IMR-90 (cell line): Measurements from ENCODE around the gene EXOC6B. TPM values are rescaled to one million over a fixed set of nuclear protein-coding genes. Genes with fewer than 3 reads are reported as not detected.

Experiments used
- ATAC-seq: fragments of 200-7000 bp; cut with Tn5 transposase; 2 replicates; pipeline ENCODE4 v1.9.1; 2020; ENCODE audit warnings: low read depth, mild to moderate bottlenecking, moderate library complexity
- BruUV-seq: library from RNA; stranded (reverse); fragments of 400-500 nt; replicated peaks from 2 replicates; lab custom pipeline; 2021; lab: Mats Ljungman, UMichigan
- CTCF ChIA-PET: fragments of 300-600 bp; formaldehyde crosslinking; extraction: SDS; loops from one replicate; lab custom pipeline; 2021; ENCODE audit warnings: antibody characterized with exemption; lab: Yijun Ruan, JAX
- POLR2A ChIA-PET: fragments of 300-600 bp; sonication (Branson Sonifier 250); formaldehyde crosslinking; loops from one replicate; lab custom pipeline; 2022; ENCODE audit warnings: antibody characterized with exemption; ENCODE audit not compliant: unreplicated experiment; lab: Charles Lee
- DNase-seq: peaks from one replicate; pipeline ENCODE4 v3.0.0; 2013
- H2AFZ ChIP-seq: replicated peaks from 2 replicates; pipeline ENCODE3; 2013; ENCODE audit warnings: low read length, mild to moderate bottlenecking; ENCODE audit not compliant: poor library complexity
- H2AK5ac ChIP-seq: 2 replicates; pipeline ENCODE4 v1.6.1; 2013; ENCODE audit warnings: low read depth, low read length, inconsistent platforms
- H2AK9ac ChIP-seq: replicated peaks from 2 replicates; pipeline ENCODE3; 2013; ENCODE audit warnings: mild to moderate bottlenecking, low read depth, low read length, moderate library complexity; ENCODE audit not compliant: poor library complexity
- H2BK120ac ChIP-seq: 2 replicates; pipeline ENCODE4 v1.6.1; 2013; ENCODE audit warnings: low read depth, low read length, inconsistent platforms
- H2BK15ac ChIP-seq: 3 replicates; pipeline ENCODE4 v1.6.1; 2013; ENCODE audit warnings: low read depth, low read length, inconsistent platforms
- H2BK20ac ChIP-seq: 2 replicates; pipeline ENCODE4 v1.6.1; 2013; ENCODE audit warnings: low read depth, mild to moderate bottlenecking, inconsistent platforms, low read length, moderate library complexity
- H2BK5ac ChIP-seq: 2 replicates; pipeline ENCODE4 v1.6.1; 2013; ENCODE audit warnings: mild to moderate bottlenecking, low read depth, low read length, inconsistent platforms; ENCODE audit not compliant: poor library complexity, severe bottlenecking
- H3K14ac ChIP-seq: replicated peaks from 2 replicates; pipeline ENCODE4 v1.6.1; 2013; ENCODE audit warnings: low read depth, low read length, inconsistent platforms
- H3K18ac ChIP-seq: 2 replicates; pipeline ENCODE4 v1.6.1; 2013; ENCODE audit warnings: low read depth, low read length, control low read depth
- H3K23ac ChIP-seq: 2 replicates; pipeline ENCODE4 v1.6.1; 2013; ENCODE audit warnings: low read depth, low read length, inconsistent platforms
- H3K27ac ChIP-seq: 2 replicates; pipeline ENCODE4 v1.5.1; 2013; ENCODE audit warnings: mild to moderate bottlenecking, control low read depth, low read length; ENCODE audit not compliant: insufficient read depth
- H3K27me3 ChIP-seq: 2 replicates; pipeline ENCODE4 v1.6.1; 2013; ENCODE audit warnings: low read length; ENCODE audit not compliant: control insufficient read depth, insufficient read depth
- H3K36me3 ChIP-seq: 2 replicates; pipeline ENCODE4 v1.6.1; 2013; ENCODE audit warnings: low read length, mixed read lengths; ENCODE audit not compliant: control insufficient read depth, insufficient read depth
- H3K4ac ChIP-seq: 2 replicates; pipeline ENCODE4 v1.6.1; 2013; ENCODE audit warnings: low read depth, low read length, inconsistent platforms
- H3K4me1 ChIP-seq: 2 replicates; pipeline ENCODE4 v1.6.1; 2013; ENCODE audit warnings: low read length, mixed read lengths; ENCODE audit not compliant: control insufficient read depth, insufficient read depth
- H3K4me2 ChIP-seq: 2 replicates; pipeline ENCODE4 v1.6.1; 2013; ENCODE audit warnings: low read depth, mild to moderate bottlenecking, control low read depth, low read length, moderate library complexity
- H3K4me3 ChIP-seq: 2 replicates; pipeline ENCODE4 v1.5.1; 2013; ENCODE audit warnings: low read depth, mild to moderate bottlenecking, control low read depth, low read length, moderate library complexity; ENCODE audit not compliant: insufficient read depth
- H3K56ac ChIP-seq: 2 replicates; pipeline ENCODE4 v1.6.1; 2013; ENCODE audit warnings: low read length, inconsistent platforms; ENCODE audit not compliant: insufficient read depth; ENCODE audit errors: extremely low read depth
- H3K79me1 ChIP-seq, 2 experiments: 2 replicates each; pipeline ENCODE4 v1.6.1; 2013; ENCODE audit warnings: low read length in 2 of 2, inconsistent platforms in 1 of 2, low read depth in 1 of 2
- H3K9ac ChIP-seq: 2 replicates; pipeline ENCODE4 v1.6.1; 2013; ENCODE audit warnings: low read depth, low read length, control low read depth
- H3K9me1 ChIP-seq: 2 replicates; pipeline ENCODE4 v1.6.1; 2013; ENCODE audit warnings: low read length, inconsistent platforms; ENCODE audit not compliant: insufficient read depth
- H3K9me3 ChIP-seq: 2 replicates; pipeline ENCODE4 v1.6.1; 2013; ENCODE audit warnings: low read length; ENCODE audit not compliant: control insufficient read depth, insufficient read depth
- H4K20me1 ChIP-seq: 2 replicates; pipeline ENCODE4 v1.6.1; 2013; ENCODE audit warnings: low read length, inconsistent platforms; ENCODE audit not compliant: insufficient read depth
- H4K5ac ChIP-seq: 2 replicates; pipeline ENCODE4 v1.6.1; 2013; ENCODE audit warnings: mild to moderate bottlenecking, low read depth, low read length, control low read depth
- H4K8ac ChIP-seq, 2 experiments: 2 replicates each; pipeline ENCODE4 v1.6.1; 2013; ENCODE audit warnings: low read depth in 2 of 2, low read length in 2 of 2, control low read depth in 1 of 2, inconsistent platforms in 1 of 2
- H4K91ac ChIP-seq: 2 replicates; pipeline ENCODE4 v1.6.1; 2013; ENCODE audit warnings: low read depth, low read length, inconsistent platforms; ENCODE audit not compliant: insufficient read depth
- BHLHE40 ChIP-seq: fragments of 150-350 bp; IDR thresholded peaks from 2 replicates; pipeline ENCODE4 v1.6.1; 2016; ENCODE audit warnings: mild to moderate bottlenecking, low read depth, low read length
- CEBPB ChIP-seq: IDR thresholded peaks from 2 replicates; pipeline ENCODE4 v1.6.1; 2012; ENCODE audit warnings: low read depth, low read length, improper control_type of control experiment
- CHD1 ChIP-seq: IDR thresholded peaks from 2 replicates; pipeline ENCODE4 v1.6.1; 2012; ENCODE audit warnings: low read depth, low read length, improper control_type of control experiment
- FOS ChIP-seq: fragments of 150-350 bp; IDR thresholded peaks from 2 replicates; pipeline ENCODE4 v1.6.1; 2016; ENCODE audit warnings: low read depth, low read length
- MAFK ChIP-seq: IDR thresholded peaks from 2 replicates; pipeline ENCODE4 v1.6.1; 2012; ENCODE audit warnings: low read depth, low read length, improper control_type of control experiment
- MAZ ChIP-seq: IDR thresholded peaks from 2 replicates; pipeline ENCODE4 v1.6.1; 2012; ENCODE audit warnings: low read depth, mild to moderate bottlenecking, low read length, improper control_type of control experiment, moderate library complexity, borderline replicate concordance
- MXI1 ChIP-seq: IDR thresholded peaks from 2 replicates; pipeline ENCODE4 v1.6.1; 2012; ENCODE audit warnings: low read depth, mild to moderate bottlenecking, low read length, moderate library complexity, borderline replicate concordance
- NFE2L2 ChIP-seq: fragments of 150-350 bp; IDR thresholded peaks from 2 replicates; pipeline ENCODE4 v1.6.1; 2016; ENCODE audit warnings: low read depth, mild to moderate bottlenecking, low read length
- POLR2A ChIP-seq: IDR thresholded peaks from 2 replicates; pipeline ENCODE4 v1.6.1; 2012; ENCODE audit warnings: mild to moderate bottlenecking, low read depth, low read length
- RAD21 ChIP-seq: IDR thresholded peaks from 2 replicates; pipeline ENCODE4 v1.6.1; 2012; ENCODE audit warnings: low read length, improper control_type of control experiment
- RCOR1 ChIP-seq: IDR thresholded peaks from 2 replicates; pipeline ENCODE4 v1.6.1; 2012; ENCODE audit warnings: mild to moderate bottlenecking, low read length, improper control_type of control experiment; ENCODE audit not compliant: insufficient replicate concordance
- RFX5 ChIP-seq: IDR thresholded peaks from 2 replicates; pipeline ENCODE4 v1.8.0; 2012; ENCODE audit warnings: low read depth, mild to moderate bottlenecking, low read length, moderate library complexity
- SMC3 ChIP-seq: fragments of 150-350 bp; IDR thresholded peaks from 2 replicates; pipeline ENCODE4 v1.6.1; 2016; ENCODE audit warnings: low read depth, mild to moderate bottlenecking, antibody characterized with exemption, low read length, moderate library complexity
- WGBS, 2 experiments: methylation state at CpG; one replicate each; pipeline versions ENCODE4 v1.1.5 to v1.1.7; 2013; ENCODE audit warnings: missing lambda C conversion rate in 2 of 2; ENCODE audit not compliant: insufficient read length in 1 of 2; ENCODE audit errors: extremely low coverage in 2 of 2; 5-methylcytosine and 5-hydroxymethylcytosine counted together
- dilution Hi-C: fragments of 300-500 bp; cut with HindIII; formaldehyde crosslinking; loops from one replicate; pipeline ENCODE4 v1.14.3; 2018; ENCODE audit warnings: low sequenced_read_pairs; ENCODE audit not compliant: unreplicated experiment
- in situ Hi-C: fragments of 300-500 bp; cut with MboI; formaldehyde crosslinking; loops from 3 replicates; pipeline ENCODE4 v1.14.3; 2019; ENCODE audit warnings: low sequenced_read_pairs, inconsistent platforms, mixed read lengths
- intact Hi-C: fragments of 100-400 bp; cut with micrococcal nuclease; formaldehyde crosslinking; loops from 2 replicates; pipeline ENCODE4 v1.10.0; 2022
- polyA plus RNA-seq, 3 experiments: library from polyadenylated mRNA; depleted of rRNA; stranded (reverse); fragments of >200 nt; gene quantifications; 2 replicates each; pipeline ENCODE4 v1.2.3, GENCODE V29; 2012; ENCODE audit warnings: low replicate concordance in 1 of 3
- total RNA-seq: library from RNA; depleted of rRNA; stranded (reverse); fragments of >200 nt; gene quantifications from 2 replicates; pipeline ENCODE4 v1.2.3, GENCODE V29; 2012
- TF ChIP-seq, protein P1 (sequence below): fragments of 150-350 bp; IDR thresholded peaks from 2 replicates; pipeline ENCODE4 v1.6.1; 2017; ENCODE audit warnings: mild to moderate bottlenecking, antibody characterized with exemption, low read length, low read depth
- TF ChIP-seq, protein P2 (sequence below): fragments of 150-350 bp; IDR thresholded peaks from 2 replicates; pipeline ENCODE4 v1.6.1; 2016; ENCODE audit warnings: low read depth, mild to moderate bottlenecking, low read length, moderate library complexity, borderline replicate concordance
- TF ChIP-seq, protein P3 (sequence below): conservative IDR thresholded peaks from 2 replicates; pipeline ENCODE4 v1.5.1; 2012; ENCODE audit warnings: mild to moderate bottlenecking, low read depth, low read length, improper control_type of control experiment

The EXOC6B gene
- total and polyA plus RNA-seq, 2 of the 4 experiments (the other 2 are of a cell fraction) = 10.2 to 29.4 TPM

DNA sequence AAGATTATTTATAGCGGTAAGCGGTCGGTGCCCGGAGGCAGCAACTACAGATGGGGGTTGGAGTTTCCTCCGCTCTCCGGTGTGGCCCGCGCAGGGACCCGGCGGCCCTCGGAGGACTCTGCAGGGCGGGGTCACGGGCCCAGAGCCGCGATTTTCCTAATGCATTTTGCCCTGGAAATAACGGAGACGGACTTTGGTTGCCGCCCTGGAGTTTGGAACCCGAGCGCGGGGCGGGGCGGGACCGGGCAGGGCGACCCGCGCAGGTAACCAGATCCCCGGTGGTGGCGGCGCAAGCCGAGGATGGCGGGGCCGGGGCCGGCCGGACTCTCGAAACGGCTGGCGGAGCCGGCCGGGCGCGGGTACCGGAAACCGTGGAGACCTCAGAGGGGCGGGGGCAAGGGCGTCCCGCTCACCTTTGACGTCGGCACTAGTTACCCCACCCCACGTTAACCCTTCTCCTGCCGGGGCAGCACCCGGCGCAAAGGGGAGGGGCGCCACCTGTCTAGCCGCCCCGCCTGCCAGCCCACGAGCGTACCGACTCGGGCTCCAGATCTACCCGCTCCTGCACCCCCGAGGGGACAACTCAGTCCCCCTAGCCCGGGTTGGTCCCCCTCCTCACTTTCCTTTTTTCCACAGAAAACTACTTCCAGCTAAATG, 681.1 kb downstream of the EXOC6B start:
- intact Hi-C loops (no loop called here), in situ Hi-C loops (no loop called here), dilution Hi-C loops (no loop called here)
- Histone ChIP-seq H3K9me1 (no peaks in the 10 kb centered on the region), H3K23ac (no peak overlapping the region), H3K14ac (no peak overlapping the region), H3K9me3 (peaks cover 9% of the 10 kb centered on the region), H3K4ac (no peak overlapping the region), H3K27ac (no peak overlapping the region), H3K4me3 (no peak overlapping the region), H4K20me1 (no peaks in the 10 kb centered on the region; the same call in 1 of the 2 replicates), H2AFZ (peak overlapping the region; percentile 52), H2AK5ac (no peak overlapping the region), H2BK15ac (no peak overlapping the region), H4K8ac (no peak overlapping the region), H3K9ac (no peak overlapping the region), H2BK20ac (no peak overlapping the region), H3K79me1 (no peaks in the 10 kb centered on the region), H3K56ac (no peak overlapping the region), H2AK9ac (no peak overlapping the region), H2BK5ac (no peak overlapping the region), H3K27me3 (peaks cover 81% of the 10 kb centered on the region), H3K4me2 (peak overlapping the region; percentile 40; the same call in 1 of the 2 replicates), H3K18ac (no peak overlapping the region), H4K91ac (no peak overlapping the region), H2BK120ac (no peak overlapping the region), H3K4me1 (peaks cover 13% of the 10 kb centered on the region; the same call in 1 of the 2 replicates), H4K5ac (no peak overlapping the region), H3K36me3 (no peaks in the 10 kb centered on the region)
- no peak for DNase-seq
- WGBS, 2 experiments = 5% methylated on average over 32 of the region's 63 CpGs; no CpG with 5 or more reads in 1 of the 2 experiments
- POLR2A ChIA-PET = no interaction called here
- no TSS peak for BruUV-seq
- TF ChIP-seq MAFK = no peak
- TF ChIP-seq NFE2L2 = no peak
- no peak for TF ChIP-seq CEBPB
- no peak for TF ChIP-seq RCOR1
- TF ChIP-seq, protein P1, sequence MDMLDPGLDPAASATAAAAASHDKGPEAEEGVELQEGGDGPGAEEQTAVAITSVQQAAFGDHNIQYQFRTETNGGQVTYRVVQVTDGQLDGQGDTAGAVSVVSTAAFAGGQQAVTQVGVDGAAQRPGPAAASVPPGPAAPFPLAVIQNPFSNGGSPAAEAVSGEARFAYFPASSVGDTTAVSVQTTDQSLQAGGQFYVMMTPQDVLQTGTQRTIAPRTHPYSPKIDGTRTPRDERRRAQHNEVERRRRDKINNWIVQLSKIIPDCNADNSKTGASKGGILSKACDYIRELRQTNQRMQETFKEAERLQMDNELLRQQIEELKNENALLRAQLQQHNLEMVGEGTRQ = no peak
- TF ChIP-seq POLR2A = no peak
- TF ChIP-seq, protein P2, sequence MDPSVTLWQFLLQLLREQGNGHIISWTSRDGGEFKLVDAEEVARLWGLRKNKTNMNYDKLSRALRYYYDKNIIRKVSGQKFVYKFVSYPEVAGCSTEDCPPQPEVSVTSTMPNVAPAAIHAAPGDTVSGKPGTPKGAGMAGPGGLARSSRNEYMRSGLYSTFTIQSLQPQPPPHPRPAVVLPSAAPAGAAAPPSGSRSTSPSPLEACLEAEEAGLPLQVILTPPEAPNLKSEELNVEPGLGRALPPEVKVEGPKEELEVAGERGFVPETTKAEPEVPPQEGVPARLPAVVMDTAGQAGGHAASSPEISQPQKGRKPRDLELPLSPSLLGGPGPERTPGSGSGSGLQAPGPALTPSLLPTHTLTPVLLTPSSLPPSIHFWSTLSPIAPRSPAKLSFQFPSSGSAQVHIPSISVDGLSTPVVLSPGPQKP = no peak
- TF ChIP-seq, protein P3, sequence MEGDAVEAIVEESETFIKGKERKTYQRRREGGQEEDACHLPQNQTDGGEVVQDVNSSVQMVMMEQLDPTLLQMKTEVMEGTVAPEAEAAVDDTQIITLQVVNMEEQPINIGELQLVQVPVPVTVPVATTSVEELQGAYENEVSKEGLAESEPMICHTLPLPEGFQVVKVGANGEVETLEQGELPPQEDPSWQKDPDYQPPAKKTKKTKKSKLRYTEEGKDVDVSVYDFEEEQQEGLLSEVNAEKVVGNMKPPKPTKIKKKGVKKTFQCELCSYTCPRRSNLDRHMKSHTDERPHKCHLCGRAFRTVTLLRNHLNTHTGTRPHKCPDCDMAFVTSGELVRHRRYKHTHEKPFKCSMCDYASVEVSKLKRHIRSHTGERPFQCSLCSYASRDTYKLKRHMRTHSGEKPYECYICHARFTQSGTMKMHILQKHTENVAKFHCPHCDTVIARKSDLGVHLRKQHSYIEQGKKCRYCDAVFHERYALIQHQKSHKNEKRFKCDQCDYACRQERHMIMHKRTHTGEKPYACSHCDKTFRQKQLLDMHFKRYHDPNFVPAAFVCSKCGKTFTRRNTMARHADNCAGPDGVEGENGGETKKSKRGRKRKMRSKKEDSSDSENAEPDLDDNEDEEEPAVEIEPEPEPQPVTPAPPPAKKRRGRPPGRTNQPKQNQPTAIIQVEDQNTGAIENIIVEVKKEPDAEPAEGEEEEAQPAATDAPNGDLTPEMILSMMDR = no peak
- no peak for TF ChIP-seq CHD1
- TF ChIP-seq RFX5 = no peak
- no peak for TF ChIP-seq BHLHE40
- no peak for TF ChIP-seq SMC3
- no peak for TF ChIP-seq FOS
- no peak for TF ChIP-seq MXI1
- no peak for TF ChIP-seq MAZ
- no peak for TF ChIP-seq RAD21
- CTCF ChIA-PET = no interaction called here
- ATAC-seq = no peak
